Inflammatory macrophage treated with lipopolysaccharide for 4 hours (primary cell): ENCODE measurements around the gene SLC35C1.
"Not testable (repeated sequence)": the region's sequence is repeated elsewhere in the genome, so short reads cannot be mapped to it uniquely, and the experiment has no call there.

ENCODE experiments used
- DNase-seq: peaks from one replicate; pipeline ENCODE4 v3.0.0-alpha.2; 2020

Gene SLC35C1

DNA sequence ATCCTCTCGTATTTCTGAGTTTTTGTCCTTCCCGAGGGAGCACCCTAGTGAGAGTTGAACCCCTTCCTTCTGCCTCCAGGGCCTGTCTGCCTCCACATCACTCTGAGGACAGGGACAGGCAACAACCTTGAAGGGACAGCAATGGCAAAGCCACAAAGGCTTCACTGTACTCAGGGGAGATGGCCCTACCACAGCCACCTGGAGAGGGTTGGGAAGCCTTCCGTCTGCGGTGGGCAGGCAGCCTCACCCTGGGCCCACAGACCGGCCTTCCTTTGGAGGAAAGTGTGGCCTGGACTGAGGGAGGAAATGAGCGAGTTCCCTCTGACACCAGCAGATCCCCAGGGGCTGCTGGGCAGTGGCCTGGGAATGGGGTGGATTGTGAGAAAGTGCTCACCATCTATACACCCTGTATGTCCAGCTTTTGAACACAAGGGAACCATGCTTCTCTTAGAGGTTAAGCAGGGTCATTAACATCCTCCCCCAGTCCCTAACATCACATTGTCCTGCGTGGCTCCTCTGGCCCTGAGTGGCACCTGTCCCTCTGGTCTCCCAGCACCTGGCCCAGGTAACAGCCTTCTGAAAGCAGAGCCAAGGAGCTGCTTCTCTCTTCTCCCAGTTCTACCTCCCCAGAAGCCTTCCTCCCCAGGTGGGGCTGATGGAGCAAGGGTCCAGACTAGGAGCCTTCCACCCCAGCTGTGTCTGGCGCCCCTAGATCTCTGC is 6.8 kb downstream of the SLC35C1 start:
- DNase-seq, result no peak

DNA sequence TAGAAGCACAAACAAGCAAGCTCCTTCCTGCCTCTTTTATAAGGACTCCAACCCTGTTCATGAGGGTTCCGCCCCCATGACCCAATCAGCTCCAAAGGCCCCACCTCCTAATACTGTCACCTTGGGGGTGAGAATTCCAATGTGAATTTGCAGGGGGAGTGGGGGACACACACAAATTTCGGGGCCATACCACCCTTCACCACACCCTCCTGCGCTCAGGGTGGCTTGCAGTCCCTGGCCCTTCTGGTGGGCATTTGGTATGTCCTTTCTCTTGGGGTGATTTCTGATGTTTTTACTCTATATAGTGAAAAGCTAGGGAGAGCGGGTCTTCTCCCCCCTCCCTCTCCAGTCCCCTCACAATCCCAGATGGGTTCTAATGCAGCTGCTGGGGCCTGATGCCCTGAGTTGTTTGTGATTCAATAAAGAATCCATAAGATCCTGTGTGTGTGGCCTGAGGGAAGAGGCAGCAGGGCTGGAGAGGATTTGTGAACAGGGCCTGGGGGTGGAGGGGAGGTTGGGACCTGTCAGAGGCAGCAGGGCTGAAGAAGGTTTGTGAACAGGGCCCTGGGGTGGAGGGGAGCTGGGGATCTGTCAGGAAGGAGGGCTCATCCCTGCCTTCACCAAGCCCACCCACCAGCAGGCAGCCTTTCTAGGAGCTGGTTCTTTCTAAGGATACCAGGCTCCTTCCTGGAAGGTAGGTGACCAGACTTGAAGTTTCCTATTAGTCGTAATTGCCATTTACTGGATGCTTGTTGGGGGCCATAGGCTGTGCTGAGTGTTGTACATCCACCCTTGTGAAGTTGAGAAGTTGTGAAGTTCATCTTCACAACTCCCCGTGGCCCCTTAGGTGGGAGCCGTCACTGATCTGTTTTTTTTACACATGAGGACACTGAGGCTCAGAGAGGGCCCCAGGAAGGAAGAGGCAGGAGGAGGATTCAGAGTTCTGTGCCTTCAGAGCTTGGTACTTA is 7.9 kb downstream of the SLC35C1 start:
- no peak for DNase-seq

DNA sequence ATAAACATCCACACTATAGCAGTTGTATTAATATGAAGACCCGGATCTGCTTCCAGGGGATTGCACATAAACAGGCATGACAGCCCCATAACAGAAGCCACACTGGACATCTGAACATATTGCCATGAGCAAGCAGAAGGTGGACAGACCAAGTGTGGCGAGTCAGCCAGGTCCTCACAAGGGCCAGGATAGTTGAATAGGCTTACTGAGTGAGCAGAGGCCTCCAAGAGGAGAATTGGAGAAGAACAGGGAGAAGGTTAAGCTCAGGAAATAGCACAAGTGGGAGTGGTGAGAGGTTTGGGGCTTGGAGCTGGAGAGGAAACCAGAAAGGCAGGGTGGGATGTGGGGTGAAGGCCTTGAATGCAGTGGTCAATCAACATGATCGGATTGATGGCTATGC is 10.8 kb downstream of the SLC35C1 start:
- no peak for DNase-seq

DNA sequence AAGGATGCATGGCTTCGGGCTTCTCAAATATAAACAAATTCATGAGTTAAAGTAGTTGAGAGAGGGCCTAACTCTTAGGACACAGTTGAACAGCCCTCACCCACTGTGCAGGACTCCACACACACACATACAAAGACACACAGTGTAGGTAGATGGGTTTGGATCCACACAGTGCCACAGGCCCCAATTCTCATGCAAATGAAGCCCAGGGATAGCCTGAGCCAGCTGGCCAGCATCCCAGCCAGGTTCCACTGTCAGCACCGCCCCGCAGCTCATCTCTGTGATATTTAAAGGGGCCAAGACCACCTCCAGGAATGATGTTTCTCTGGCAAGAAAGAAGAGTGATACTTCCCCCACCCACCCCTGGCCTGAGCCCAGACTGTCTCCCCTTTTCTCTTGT is 11.7 kb downstream of the SLC35C1 start:
- no peak for DNase-seq

DNA sequence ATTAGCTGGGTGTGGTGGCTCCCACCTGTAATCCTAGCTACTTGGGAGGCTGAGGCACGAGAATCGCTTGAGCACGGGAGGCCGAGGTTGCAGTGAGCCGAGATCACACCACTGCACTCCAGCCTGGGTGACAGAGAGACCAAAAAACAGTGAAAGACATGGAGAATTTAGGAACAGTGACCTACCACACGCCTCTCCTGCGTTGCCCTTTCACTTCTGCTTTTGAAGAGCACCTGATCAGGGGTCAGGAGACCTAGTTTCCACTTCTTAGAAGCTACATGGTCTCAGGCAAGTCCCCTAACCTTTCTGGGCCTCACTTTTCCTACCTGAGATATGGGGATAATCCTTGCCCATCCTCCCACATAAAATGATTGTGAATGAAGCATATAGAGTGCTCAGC is 12.2 kb downstream of the SLC35C1 start:
- no peak for DNase-seq

DNA sequence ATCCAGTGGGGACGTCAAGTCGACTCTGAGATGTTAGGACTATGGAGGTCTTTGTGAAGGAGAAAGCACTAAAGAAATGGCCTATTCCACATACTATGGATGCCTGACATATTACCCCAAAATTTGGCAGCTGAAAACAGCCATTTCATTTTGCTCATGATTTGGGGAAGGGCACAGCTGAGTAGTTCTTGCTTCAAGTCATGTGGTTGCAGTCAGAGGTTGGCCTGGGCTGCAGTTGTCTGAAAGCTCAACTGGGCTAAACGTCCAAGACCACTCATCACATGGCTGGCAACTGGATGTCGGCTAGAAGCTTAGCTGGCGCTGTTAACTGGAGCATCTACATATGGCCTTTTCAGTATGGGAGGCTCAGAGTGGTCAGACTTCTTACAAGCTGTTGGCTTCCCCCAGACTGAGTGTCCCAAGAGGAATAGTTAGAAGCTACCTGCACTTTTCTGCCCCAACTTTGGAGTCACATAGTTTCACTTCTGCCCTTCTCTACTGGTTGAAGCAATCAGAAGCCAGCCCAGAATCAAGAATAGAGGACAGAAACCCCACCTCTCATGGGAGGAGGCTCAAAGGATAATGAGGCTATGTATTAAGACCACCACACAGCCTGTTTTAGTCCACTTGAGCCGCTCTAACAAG is 14.1 kb downstream of the SLC35C1 start:
- no peak for DNase-seq

DNA sequence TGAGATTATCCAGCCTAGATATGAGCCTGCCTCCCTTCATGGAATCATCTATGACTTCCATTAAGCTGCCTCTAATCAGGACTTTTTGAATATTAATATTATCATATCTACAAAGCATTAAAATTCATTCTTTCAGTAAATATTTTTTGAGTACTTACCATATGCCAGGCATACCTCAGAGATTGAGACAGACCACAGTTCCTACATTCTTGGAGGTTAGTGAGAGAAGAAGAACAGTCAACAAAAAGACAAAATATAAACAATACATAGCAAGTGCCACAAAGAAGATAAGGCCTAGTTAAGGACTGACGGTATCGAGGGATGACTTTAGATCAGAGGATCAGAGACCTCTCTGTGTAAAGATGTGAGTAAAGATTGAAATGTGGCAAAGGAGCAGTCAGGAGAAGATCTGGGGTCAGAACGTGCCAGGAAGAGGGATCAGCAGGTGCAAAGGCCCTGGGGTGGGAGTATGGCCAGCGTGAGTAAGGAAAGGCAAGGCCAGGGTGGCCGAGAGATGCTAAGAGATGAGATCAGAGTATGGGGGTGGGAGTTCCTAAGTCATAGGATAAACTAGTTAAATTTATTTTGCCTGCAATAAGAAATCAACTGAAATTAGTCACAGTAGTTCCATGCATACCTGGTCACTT is 15.4 kb downstream of the SLC35C1 start:
- DNase-seq, result no peak

DNA sequence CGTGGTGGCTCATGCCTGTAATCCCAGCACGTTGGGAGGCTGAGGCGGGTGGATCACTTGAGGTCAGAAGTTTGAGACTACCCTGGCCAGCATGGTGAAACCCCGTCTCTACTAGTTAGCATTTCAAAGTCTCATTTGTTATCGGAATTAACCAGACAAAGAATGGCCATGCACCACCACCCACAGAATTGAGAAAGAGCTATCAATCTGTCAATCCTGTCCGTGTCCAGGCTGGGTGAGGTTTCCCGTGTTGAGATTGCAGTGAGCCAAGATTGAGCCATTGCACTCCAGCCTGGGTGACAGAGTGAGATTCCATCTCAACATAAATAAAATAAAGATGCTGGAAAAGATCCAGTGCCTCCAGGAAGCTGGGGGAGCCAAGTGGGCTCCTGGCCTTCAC is 21.5 kb downstream of the SLC35C1 start:
- DNase-seq, result not testable (repeated sequence)

DNA sequence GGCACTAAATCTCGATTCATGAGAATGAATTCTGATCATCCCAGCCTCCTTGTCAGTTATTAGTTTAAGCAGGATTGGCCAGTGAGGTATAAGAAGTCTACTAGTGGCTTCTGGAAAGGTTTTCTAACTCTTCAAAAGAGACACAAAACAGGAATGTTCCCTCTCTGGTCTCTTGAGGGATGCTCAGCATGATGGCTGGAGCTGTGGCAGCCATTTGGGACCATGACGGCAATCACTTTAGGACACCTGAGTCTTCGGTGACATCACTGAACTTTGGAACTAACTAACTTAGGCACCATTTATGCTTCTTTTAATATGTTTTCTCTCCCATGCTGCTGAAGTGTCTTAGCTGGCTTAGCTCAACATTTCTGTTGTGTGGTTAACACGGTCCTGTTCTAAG is 22.2 kb downstream of the SLC35C1 start:
- DNase-seq, result no peak

DNA sequence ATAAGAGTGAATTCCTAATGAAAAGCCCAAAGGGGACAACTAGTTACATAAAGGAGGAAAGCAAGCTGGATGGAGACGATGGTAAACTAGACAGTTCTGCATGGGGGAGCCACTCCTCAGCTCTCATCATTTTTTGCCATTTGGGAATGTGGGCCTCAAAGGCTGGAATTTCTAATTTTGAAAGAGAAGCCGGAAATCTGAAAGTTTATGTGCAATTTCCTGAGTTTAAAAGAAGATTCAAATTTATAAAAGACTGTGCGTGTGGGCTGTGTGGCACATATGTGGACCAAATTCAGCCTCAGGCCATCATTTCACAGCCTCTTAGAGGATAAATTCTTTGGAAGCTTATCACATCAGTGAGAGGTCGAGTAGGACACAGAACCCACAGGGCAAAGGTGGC is 24.0 kb downstream of the SLC35C1 start:
- DNase-seq, result no peak

DNA sequence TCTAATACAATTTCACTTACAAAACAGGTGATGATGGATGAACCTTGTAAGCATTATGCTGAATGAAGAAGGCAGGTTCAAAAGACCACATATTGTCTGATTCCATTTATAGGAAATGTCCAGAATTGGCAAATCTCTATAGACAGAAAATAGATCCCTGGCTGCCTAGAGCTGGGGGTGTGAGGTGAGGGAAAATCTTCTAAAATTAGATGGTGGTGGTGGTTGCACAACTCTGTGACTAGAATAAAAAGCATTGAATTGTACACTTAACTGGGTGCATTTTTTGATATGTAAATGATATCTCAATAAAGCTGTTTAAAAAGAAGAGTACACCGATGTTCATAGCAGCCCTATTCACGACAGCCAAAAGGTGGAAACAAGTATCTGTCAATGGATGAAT is 25.6 kb downstream of the SLC35C1 start:
- no peak for DNase-seq

DNA sequence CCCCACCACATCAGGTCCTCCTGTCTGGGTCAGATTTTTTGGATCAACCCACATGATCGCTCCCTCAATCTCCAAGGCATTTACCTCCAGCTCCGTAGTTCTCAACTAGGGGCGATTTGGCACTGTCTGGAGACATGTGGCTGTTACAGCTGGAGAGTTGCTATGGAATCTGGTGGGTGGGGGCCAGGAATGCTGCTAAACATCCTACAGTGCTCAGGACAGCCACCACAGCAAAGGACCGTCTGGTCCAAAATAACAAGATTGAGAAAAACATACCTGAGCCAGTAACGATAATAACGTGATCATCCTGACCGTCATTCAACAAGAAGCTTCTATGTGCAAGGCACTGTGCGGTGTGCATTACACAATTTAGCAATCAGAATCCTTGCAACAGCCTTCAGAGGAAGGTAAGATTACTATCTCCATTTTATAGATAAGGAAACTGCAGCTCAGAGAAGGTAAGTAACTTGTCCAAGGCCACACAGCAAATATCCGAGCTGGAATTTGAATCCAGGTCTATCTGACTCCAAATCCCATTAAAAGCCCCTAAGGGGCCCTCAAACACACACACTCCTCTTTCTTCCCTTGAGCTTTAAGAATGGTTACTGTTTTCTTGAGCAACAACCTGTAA is 28.0 kb downstream of the SLC35C1 start:
- no peak for DNase-seq

DNA sequence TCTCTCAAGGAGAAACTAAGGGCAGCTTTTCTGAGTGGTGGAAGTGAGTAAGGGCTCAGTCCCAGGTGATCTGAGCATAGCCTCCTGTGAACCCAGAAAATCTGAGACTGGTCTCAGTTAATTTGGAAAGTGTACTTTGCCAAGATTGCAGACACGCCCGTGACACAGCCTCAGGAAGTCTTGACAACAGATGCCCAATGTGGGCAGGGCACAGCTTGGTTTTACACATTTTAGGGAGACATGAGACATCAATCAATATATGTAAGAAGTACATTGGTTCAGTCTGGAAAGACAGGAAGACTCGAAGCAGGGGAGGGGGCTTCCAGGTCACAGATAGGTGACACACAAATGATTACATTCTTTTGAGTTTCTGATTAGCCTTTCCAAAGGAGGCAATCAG is 28.8 kb downstream of the SLC35C1 start:
- no peak for DNase-seq

DNA sequence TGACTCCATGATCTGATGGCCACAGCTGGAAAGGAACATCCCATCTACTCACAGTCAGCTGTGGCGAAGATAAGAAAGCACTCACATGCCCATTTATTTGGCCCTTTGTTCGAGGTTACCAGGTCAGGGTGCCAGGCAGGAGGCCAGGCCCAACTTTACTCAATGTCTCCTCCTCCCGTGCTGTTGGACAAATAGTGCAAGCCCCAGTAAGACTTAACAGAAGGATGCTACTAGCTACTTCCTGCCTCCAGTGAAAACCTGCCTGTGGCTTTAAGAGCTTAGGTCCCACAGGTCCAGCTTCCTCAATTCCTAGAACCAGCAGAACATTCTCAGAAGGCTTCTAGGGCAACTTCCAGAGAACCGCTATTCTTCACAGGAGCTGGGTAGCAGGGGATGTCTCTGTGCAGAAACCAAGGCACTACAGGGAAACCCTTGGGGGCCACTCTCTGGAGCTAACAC is 29.4 kb downstream of the SLC35C1 start:
- peak; percentile 30 for DNase-seq

DNA sequence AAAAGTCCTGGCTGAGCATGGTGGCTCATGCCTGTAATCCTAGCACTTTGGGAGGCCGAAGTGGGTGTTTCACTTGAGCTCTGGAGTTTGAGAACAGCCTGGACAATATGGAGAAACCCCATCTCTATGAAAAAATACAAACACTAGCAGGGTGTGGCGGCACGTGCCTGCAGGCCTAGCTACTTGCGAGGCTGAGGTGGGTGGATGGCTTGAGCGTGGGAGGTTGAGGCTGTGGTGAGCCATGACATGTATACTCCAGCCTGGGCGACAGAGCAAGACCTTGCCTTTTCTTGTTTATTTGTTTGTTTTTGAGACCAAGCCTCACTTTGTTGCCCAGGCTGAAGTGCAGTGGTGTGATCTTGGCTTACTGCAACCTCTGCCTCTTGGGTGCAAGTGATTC is 34.3 kb downstream of the SLC35C1 start:
- DNase-seq, result no peak

DNA sequence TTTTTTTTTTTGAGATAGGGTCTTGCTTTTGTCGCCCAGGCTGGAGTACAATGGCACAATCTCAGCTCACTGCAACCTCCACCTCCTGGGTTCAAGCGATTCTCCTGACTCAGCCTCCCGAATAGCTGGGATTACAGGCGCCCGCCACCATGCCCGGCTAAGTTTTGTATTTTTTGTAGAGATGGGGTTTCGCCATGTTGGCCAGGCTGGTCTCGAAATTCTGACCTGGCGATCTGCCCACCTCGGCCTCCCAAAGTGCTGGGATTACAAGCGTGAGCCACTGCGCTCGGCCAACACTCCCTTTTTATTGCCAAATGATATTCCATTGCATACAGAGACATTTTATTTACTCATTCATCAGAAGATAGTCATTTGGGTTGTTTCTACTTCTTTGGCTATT is 35.3 kb downstream of the SLC35C1 start:
- DNase-seq, result not testable (repeated sequence)

DNA sequence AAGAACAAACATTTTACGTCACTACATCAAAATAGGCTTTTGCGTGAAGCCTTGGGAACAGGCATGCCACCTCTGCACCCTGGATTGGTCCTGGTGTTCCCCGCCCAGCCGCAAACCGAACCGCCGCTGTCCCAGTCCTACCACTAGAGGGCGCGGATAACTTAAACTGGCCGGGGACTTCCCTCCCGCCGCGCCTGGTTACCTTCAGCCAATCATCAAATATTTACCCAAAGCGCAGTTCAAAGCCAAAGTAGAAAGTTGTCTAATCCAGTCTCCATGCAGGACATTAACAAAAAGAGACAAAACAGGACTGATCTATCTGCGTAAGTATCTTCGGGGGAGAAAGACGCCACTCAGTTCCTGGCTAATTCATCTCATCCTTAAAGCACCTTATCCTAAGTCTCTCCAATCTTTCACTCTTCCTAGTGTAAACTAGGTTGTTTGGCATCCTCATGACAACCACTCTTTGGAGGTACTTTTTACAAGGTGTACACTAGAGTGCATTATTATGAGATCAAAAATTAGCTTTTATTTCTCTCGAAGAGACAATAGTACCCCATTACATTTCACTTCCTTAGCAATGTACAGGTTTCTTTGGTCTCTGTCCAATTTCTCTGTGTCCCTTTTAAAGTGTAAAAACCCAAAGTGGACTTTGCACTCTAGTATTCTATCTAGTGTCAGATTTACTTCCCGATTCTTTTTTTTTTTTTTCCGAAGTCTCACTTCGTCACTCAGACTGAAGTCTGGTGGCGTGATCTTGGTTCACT is 38.4 kb downstream of the SLC35C1 start:
- DNase-seq, result peak; percentile 84

DNA sequence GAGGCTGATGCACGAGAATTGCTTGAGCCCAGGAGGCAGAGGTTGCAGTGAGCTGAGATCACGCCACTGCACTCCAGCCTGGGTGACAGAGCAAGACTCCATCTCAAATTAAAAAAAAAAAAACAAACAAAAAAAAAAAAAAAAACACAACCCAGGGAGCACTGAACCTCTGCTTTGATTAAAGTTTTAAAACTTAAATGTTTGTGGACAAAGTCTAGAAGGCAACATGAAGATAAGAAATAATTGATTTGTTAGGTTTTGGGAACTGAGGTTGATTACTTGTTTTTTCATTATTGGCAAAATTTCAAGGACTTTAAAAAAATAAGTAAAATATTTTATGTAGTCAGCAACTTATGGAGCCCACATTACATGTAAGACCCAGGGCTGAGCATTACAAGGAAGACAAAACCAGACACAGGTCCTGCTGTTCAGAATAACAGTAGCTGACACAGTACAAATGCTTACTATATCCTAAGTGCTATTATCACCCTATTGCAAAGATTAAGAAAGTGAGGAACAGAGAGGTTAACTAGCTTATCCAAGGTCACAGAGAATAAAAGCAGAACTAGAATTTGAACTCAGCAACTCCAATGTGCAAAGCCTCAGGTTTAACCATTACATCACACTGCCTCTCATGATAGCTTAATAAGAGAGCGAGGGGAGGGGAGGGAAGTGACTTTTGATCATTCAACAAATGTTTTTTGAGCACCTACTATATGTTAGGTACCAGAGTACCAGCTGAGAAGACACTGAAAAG is 40.1 kb downstream of the SLC35C1 start:
- DNase-seq, result peak; percentile 49

DNA sequence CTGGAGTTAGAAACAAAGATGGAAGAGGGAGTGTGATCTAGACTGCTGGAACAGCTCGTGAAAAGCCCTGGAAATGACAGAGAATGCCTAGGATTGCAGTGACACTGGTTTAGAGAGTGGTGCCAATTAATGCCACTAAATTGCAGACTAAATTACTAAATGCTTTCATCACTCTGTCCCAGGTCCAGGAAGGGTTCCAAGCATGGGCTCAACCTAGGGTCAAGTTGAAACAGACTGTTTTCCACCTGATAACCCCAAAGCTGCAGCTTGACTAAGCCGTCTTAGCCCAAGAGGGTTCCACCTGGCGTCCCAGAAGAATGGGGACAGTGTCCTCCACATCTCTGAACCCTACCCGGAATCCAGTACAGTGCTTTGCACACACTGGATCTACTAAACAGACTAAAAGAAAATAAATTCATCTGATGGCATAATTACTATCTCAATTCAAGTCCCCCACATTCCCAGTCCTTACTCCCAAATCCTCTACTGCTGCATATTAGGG is 41.3 kb downstream of the SLC35C1 start:
- DNase-seq, result no peak
